HepG2 (cell line): ENCODE results near the gene STX10. TPM values are rescaled to one million over a fixed set of nuclear protein-coding genes. Genes with fewer than 3 reads are reported as not detected.

Source experiments
- CHD2 ChIP-seq: IDR thresholded peaks from 2 replicates; pipeline ENCODE4 v1.6.1; 2011; ENCODE audit warnings: low read depth, low read length, improper control_type of control experiment
- GATAD1 ChIP-seq: IDR thresholded peaks from 2 replicates; pipeline ENCODE4 v1.6.1; 2016; ENCODE audit warnings: missing genetic modification reagents, missing compliant biosample characterization
- ZNF556 ChIP-seq: sonication (generic); formaldehyde crosslinking; IDR thresholded peaks from 2 replicates; pipeline ENCODE4 v1.4.0; 2020; ENCODE audit warnings: mild to moderate bottlenecking, missing genetic modification reagents, borderline replicate concordance
- ZNF570 ChIP-seq: sonication (generic); formaldehyde crosslinking; IDR thresholded peaks from 2 replicates; pipeline ENCODE4 v1.4.0; 2020; ENCODE audit warnings: mild to moderate bottlenecking, missing genetic modification reagents, borderline replicate concordance
- polyA plus RNA-seq, 8 experiments: library from polyadenylated mRNA; depleted of rRNA in 3 of 8; stranded (reverse) in 7 of 8; unstranded in 1 of 8; fragments of >200 nt; fragmentation: Illumina TruSeq in 4 of 8; extraction: Trizol in 4 of 8; gene quantifications; 2 replicates each; pipeline versions ENCODE4 v1.2.1 to v1.2.3, GENCODE V29; 2011 to 2016; ENCODE audit warnings: low read depth in 4 of 8, missing spikeins in 1 of 8, mixed read lengths in 1 of 8; ENCODE audit not compliant: insufficient read depth in 1 of 8
- total RNA-seq, 5 experiments: library from RNA; depleted of rRNA; stranded (reverse); fragments of >200 nt; fragmentation: Illumina TruSeq; extraction: Trizol; gene quantifications; 2 replicates each; pipeline ENCODE4 v1.2.3, GENCODE V29; 2016; ENCODE audit warnings: low read depth in 1 of 5
- TF ChIP-seq, protein P1 (sequence below): sonication (generic); formaldehyde crosslinking; IDR thresholded peaks from 2 replicates; pipeline ENCODE4 v1.4.0; 2020; ENCODE audit warnings: missing genetic modification reagents, mild to moderate bottlenecking, borderline replicate concordance
- TF ChIP-seq, protein P2 (sequence below): sonication (generic); formaldehyde crosslinking; IDR thresholded peaks from 2 replicates; pipeline ENCODE4 v1.4.0; 2020; ENCODE audit warnings: mild to moderate bottlenecking, low read depth, missing genetic modification reagents
- TF ChIP-seq, protein P3 (sequence below): IDR thresholded peaks from 2 replicates; pipeline ENCODE4 v1.6.1; 2016; ENCODE audit warnings: low read depth, missing genetic modification reagents, missing compliant biosample characterization
- TF ChIP-seq, protein P4 (sequence below): sonication (generic); formaldehyde crosslinking; IDR thresholded peaks from 2 replicates; pipeline ENCODE4 v1.8.1; 2023; ENCODE audit warnings: missing genetic modification reagents, mild to moderate bottlenecking, borderline replicate concordance
- TF ChIP-seq, protein P5 (sequence below): fragments of 450-650 bp; IDR thresholded peaks from 2 replicates; pipeline ENCODE4 v1.6.1; 2017
- TF ChIP-seq, protein P6 (sequence below): sonication (generic); formaldehyde crosslinking; IDR thresholded peaks from 2 replicates; pipeline ENCODE4 v1.4.0; 2020; ENCODE audit warnings: missing genetic modification reagents

The STX10 gene
- total and polyA plus RNA-seq, 2 of the 13 experiments (the other 11 are each of a cell fraction or from before 2014, with no cell fraction given), result 47.9 to 66.4 TPM

DNA sequence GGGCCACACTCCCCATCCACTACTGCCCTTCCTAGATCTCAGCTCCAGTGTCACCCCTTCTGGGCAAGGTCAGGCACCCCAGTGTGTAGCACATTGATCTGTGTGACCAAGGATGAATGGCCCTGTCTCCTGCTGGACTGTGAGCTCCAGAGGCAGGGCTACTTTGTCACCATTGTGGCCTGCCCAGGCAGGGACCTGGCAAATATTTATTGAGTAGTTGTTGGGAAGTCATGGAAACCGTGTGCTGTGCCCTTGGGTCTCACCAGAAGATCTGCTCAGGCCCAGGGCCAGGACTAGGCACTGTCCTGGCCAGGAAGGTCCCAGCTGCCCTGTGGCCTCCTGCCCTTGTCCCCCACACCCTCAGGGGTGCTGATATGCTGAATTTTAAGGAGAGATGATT lies 21.6 kb downstream of the STX10 start (continued):
- TF ChIP-seq, protein P1, sequence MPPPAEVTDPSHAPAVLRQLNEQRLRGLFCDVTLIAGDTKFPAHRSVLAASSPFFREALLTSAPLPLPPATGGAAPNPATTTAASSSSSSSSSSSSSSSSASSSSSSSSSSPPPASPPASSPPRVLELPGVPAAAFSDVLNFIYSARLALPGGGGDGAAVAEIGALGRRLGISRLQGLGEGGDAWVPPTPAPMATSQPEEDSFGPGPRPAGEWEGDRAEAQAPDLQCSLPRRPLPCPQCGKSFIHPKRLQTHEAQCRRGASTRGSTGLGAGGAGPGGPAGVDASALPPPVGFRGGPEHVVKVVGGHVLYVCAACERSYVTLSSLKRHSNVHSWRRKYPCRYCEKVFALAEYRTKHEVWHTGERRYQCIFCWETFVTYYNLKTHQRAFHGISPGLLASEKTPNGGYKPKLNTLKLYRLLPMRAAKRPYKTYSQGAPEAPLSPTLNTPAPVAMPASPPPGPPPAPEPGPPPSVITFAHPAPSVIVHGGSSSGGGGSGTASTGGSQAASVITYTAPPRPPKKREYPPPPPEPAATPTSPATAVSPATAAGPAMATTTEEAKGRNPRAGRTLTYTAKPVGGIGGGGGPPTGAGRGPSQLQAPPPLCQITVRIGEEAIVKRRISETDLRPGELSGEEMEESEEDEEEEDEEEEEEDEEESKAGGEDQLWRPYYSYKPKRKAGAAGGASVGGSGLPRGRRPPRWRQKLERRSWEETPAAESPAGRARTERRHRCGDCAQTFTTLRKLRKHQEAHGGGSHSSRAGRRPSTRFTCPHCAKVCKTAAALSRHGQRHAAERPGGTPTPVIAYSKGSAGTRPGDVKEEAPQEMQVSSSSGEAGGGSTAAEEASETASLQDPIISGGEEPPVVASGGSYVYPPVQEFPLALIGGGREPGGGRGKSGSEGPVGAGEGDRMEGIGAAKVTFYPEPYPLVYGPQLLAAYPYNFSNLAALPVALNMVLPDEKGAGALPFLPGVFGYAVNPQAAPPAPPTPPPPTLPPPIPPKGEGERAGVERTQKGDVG, result 0 out of 2 replicates have a peak, but pooled peaks have one; percentile 13
- TF ChIP-seq GATAD1 (CRISPR knock-in tag) (no peak), CHD2 (no peak), ZNF556 (CRISPR knock-in tag) (peak; percentile 26; the same call in 1 of the 2 replicates), ZNF570 (CRISPR knock-in tag) (no peak)
- TF ChIP-seq, protein P2, sequence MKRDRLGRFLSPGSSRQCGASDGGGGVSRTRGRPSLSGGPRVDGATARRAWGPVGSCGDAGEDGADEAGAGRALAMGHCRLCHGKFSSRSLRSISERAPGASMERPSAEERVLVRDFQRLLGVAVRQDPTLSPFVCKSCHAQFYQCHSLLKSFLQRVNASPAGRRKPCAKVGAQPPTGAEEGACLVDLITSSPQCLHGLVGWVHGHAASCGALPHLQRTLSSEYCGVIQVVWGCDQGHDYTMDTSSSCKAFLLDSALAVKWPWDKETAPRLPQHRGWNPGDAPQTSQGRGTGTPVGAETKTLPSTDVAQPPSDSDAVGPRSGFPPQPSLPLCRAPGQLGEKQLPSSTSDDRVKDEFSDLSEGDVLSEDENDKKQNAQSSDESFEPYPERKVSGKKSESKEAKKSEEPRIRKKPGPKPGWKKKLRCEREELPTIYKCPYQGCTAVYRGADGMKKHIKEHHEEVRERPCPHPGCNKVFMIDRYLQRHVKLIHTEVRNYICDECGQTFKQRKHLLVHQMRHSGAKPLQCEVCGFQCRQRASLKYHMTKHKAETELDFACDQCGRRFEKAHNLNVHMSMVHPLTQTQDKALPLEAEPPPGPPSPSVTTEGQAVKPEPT, result no peak
- TF ChIP-seq, protein P3, sequence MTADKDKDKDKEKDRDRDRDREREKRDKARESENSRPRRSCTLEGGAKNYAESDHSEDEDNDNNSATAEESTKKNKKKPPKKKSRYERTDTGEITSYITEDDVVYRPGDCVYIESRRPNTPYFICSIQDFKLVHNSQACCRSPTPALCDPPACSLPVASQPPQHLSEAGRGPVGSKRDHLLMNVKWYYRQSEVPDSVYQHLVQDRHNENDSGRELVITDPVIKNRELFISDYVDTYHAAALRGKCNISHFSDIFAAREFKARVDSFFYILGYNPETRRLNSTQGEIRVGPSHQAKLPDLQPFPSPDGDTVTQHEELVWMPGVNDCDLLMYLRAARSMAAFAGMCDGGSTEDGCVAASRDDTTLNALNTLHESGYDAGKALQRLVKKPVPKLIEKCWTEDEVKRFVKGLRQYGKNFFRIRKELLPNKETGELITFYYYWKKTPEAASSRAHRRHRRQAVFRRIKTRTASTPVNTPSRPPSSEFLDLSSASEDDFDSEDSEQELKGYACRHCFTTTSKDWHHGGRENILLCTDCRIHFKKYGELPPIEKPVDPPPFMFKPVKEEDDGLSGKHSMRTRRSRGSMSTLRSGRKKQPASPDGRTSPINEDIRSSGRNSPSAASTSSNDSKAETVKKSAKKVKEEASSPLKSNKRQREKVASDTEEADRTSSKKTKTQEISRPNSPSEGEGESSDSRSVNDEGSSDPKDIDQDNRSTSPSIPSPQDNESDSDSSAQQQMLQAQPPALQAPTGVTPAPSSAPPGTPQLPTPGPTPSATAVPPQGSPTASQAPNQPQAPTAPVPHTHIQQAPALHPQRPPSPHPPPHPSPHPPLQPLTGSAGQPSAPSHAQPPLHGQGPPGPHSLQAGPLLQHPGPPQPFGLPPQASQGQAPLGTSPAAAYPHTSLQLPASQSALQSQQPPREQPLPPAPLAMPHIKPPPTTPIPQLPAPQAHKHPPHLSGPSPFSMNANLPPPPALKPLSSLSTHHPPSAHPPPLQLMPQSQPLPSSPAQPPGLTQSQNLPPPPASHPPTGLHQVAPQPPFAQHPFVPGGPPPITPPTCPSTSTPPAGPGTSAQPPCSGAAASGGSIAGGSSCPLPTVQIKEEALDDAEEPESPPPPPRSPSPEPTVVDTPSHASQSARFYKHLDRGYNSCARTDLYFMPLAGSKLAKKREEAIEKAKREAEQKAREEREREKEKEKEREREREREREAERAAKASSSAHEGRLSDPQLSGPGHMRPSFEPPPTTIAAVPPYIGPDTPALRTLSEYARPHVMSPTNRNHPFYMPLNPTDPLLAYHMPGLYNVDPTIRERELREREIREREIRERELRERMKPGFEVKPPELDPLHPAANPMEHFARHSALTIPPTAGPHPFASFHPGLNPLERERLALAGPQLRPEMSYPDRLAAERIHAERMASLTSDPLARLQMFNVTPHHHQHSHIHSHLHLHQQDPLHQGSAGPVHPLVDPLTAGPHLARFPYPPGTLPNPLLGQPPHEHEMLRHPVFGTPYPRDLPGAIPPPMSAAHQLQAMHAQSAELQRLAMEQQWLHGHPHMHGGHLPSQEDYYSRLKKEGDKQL, result no peak
- TF ChIP-seq, protein P4, sequence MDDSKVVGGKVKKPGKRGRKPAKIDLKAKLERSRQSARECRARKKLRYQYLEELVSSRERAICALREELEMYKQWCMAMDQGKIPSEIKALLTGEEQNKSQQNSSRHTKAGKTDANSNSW, result no peak
- TF ChIP-seq, protein P5, sequence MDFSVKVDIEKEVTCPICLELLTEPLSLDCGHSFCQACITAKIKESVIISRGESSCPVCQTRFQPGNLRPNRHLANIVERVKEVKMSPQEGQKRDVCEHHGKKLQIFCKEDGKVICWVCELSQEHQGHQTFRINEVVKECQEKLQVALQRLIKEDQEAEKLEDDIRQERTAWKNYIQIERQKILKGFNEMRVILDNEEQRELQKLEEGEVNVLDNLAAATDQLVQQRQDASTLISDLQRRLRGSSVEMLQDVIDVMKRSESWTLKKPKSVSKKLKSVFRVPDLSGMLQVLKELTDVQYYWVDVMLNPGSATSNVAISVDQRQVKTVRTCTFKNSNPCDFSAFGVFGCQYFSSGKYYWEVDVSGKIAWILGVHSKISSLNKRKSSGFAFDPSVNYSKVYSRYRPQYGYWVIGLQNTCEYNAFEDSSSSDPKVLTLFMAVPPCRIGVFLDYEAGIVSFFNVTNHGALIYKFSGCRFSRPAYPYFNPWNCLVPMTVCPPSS, result no peak
- TF ChIP-seq, protein P6, sequence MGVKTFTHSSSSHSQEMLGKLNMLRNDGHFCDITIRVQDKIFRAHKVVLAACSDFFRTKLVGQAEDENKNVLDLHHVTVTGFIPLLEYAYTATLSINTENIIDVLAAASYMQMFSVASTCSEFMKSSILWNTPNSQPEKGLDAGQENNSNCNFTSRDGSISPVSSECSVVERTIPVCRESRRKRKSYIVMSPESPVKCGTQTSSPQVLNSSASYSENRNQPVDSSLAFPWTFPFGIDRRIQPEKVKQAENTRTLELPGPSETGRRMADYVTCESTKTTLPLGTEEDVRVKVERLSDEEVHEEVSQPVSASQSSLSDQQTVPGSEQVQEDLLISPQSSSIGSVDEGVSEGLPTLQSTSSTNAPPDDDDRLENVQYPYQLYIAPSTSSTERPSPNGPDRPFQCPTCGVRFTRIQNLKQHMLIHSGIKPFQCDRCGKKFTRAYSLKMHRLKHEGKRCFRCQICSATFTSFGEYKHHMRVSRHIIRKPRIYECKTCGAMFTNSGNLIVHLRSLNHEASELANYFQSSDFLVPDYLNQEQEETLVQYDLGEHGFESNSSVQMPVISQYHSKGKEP (CRISPR knock-in tag), result no peak
